A549 (cell line): ENCODE measurements around the gene UTP25. TPM values are rescaled to one million over a fixed set of nuclear protein-coding genes. Genes with fewer than 3 reads are reported as not detected.

Experiments used
- ATAC-seq, 2 experiments: fragments of 200-7000 bp in 1 of 2; fragments of >200 bp in 1 of 2; cut with Nextera tagmentation in 1 of 2; cut with Tn5 transposase in 1 of 2; 3 replicates each; pipeline versions ENCODE4 v1.8.0 to v1.9.1; 2018 to 2020; ENCODE audit warnings: mild to moderate bottlenecking in 1 of 2, moderate library complexity in 1 of 2
- CTCF ChIA-PET: fragments of 300-600 bp; sonication (Branson Sonifier 250); formaldehyde crosslinking; extraction: SDS; loops from one replicate; lab custom pipeline; 2021; ENCODE audit warnings: antibody characterized with exemption, inconsistent platforms; lab: Yijun Ruan, JAX
- POLR2A ChIA-PET: fragments of 350-600 bp; formaldehyde crosslinking; extraction: SDS; loops from one replicate; lab custom pipeline; 2021; ENCODE audit warnings: antibody characterized with exemption, inconsistent platforms; lab: Yijun Ruan, JAX
- DNase-seq, 2 experiments: peaks; one replicate each; pipeline versions ENCODE4 v3.0.0 to v3.0.0-alpha.2; 2011 to 2016; ENCODE audit warnings: low read depth in 1 of 2, low spot score in 1 of 2
- FAIRE-seq: peaks from 2 replicates; lab custom pipeline; 2011; peaks lifted over from hg19 to GRCh38; lab: Jason Lieb, UNC
- H3K27ac ChIP-seq, 2 experiments: fragments of >200 bp; sonication (Bioruptor Twin); formaldehyde crosslinking; 3 replicates each; pipeline ENCODE4 v1.5.1; 2016 to 2017
- H3K4me1 ChIP-seq: fragments of >200 bp; sonication (Bioruptor Twin); formaldehyde crosslinking; 3 replicates; pipeline ENCODE4 v1.6.1; 2016
- H3K4me2 ChIP-seq: fragments of >200 bp; sonication (Bioruptor Twin); formaldehyde crosslinking; 3 replicates; pipeline ENCODE4 v1.6.1; 2016
- H3K4me3 ChIP-seq: fragments of >200 bp; sonication (Bioruptor Twin); formaldehyde crosslinking; 3 replicates; pipeline ENCODE4 v1.5.1; 2016
- H3K9me3 ChIP-seq: fragments of >200 bp; sonication (Bioruptor Twin); formaldehyde crosslinking; 3 replicates; pipeline ENCODE4 v1.6.1; 2016
- BHLHE40 ChIP-seq: IDR thresholded peaks from 2 replicates; pipeline ENCODE4 v1.6.1; 2012; ENCODE audit warnings: low read depth, low read length, inconsistent platforms
- CBX2 ChIP-seq: fragments of 200-600 bp; sonication (generic); IDR thresholded peaks from 2 replicates; pipeline ENCODE4 v1.6.1; 2016; ENCODE audit warnings: low read depth, mild to moderate bottlenecking, borderline replicate concordance
- CEBPB ChIP-seq, 2 experiments: fragments of >200 bp in 1 of 2; sonication (Bioruptor Twin) in 1 of 2; formaldehyde crosslinking in 1 of 2; IDR thresholded peaks; 2 replicates each; pipeline ENCODE4 v1.6.1; 2012 to 2016
- CHD2 ChIP-seq: fragments of 150-350 bp; IDR thresholded peaks from 2 replicates; pipeline ENCODE4 v1.6.1; 2014; ENCODE audit warnings: low read length; ENCODE audit not compliant: partially characterized antibody
- CHD4 ChIP-seq: fragments of 200-600 bp; sonication (generic); IDR thresholded peaks from 2 replicates; pipeline ENCODE4 v1.6.1; 2016; ENCODE audit warnings: antibody characterized with exemption, mild to moderate bottlenecking, borderline replicate concordance
- EHMT2 ChIP-seq: fragments of 200-600 bp; sonication (generic); IDR thresholded peaks from 2 replicates; pipeline ENCODE4 v1.6.1; 2016; ENCODE audit warnings: antibody characterized with exemption, low read depth, mild to moderate bottlenecking, moderate library complexity
- FOSB ChIP-seq: fragments of 250-450 bp; sonication (Bioruptor Pico); IDR thresholded peaks from 2 replicates; pipeline ENCODE4 v1.5.0; 2020; ENCODE audit warnings: mild to moderate bottlenecking, moderate library complexity
- FOSL2 ChIP-seq, 2 experiments: fragments of 450-650 bp in 1 of 2; fragments of >200 bp in 1 of 2; sonication (Bioruptor Twin) in 1 of 2; formaldehyde crosslinking; IDR thresholded peaks; 2 replicates each; pipeline versions ENCODE4 v1.5.0 to v1.6.1; 2016 to 2020; ENCODE audit warnings: mild to moderate bottlenecking in 1 of 2, moderate library complexity in 1 of 2
- GATA3 ChIP-seq: IDR thresholded peaks from 2 replicates; pipeline ENCODE4 v1.6.1; 2012; ENCODE audit warnings: borderline replicate concordance
- HOXB5 ChIP-seq: fragments of 250-450 bp; sonication (Bioruptor Pico); IDR thresholded peaks from 2 replicates; pipeline ENCODE4 v1.5.0; 2020; ENCODE audit warnings: mild to moderate bottlenecking, moderate library complexity
- JUNB ChIP-seq: fragments of >200 bp; sonication (Bioruptor Twin); formaldehyde crosslinking; IDR thresholded peaks from 2 replicates; pipeline ENCODE4 v1.6.1; 2016
- KDM1A ChIP-seq: fragments of 200-600 bp; sonication (generic); IDR thresholded peaks from 2 replicates; pipeline ENCODE4 v1.6.1; 2016; ENCODE audit warnings: low read depth, mild to moderate bottlenecking
- MYC ChIP-seq: IDR thresholded peaks from 2 replicates; pipeline ENCODE4 v1.6.1; 2012; ENCODE audit warnings: mild to moderate bottlenecking, inconsistent platforms, low read length, improper control_type of control experiment, borderline replicate concordance
- NFE2L2 ChIP-seq: fragments of 150-350 bp; conservative IDR thresholded peaks from 2 replicates; pipeline ENCODE4 v1.6.1; 2014; ENCODE audit warnings: low read length
- NPAS2 ChIP-seq: fragments of 250-450 bp; sonication (Bioruptor Pico); IDR thresholded peaks from 2 replicates; pipeline ENCODE4 v1.8.0; 2022; ENCODE audit warnings: mild to moderate bottlenecking, moderate library complexity, borderline replicate concordance
- NR3C1 ChIP-seq: fragments of >200 bp; sonication (Bioruptor Twin); formaldehyde crosslinking; IDR thresholded peaks from 3 replicates; pipeline ENCODE4 v1.6.1; 2017
- TFCP2L1 ChIP-seq: fragments of 250-450 bp; sonication (Bioruptor Pico); IDR thresholded peaks from 2 replicates; pipeline ENCODE4 v1.5.0; 2021; ENCODE audit warnings: mild to moderate bottlenecking
- TP53 ChIP-seq: fragments of 250-450 bp; sonication (Bioruptor Pico); IDR thresholded peaks from 2 replicates; pipeline ENCODE4 v1.5.0; 2021; ENCODE audit warnings: mild to moderate bottlenecking, moderate library complexity
- ZNF302 ChIP-seq: fragments of 250-450 bp; sonication (Bioruptor Pico); IDR thresholded peaks from 2 replicates; pipeline ENCODE4 v1.9.0; 2021; ENCODE audit warnings: inconsistent platforms, mild to moderate bottlenecking, moderate library complexity
- ZSCAN20 ChIP-seq: fragments of 250-450 bp; sonication (Bioruptor Pico); IDR thresholded peaks from 2 replicates; pipeline ENCODE4 v1.8.0; 2022; ENCODE audit warnings: mild to moderate bottlenecking, moderate library complexity
- WGBS: methylation state at CpG from one replicate; pipeline ENCODE4 v1.1.6; 2017; ENCODE audit errors: missing lambda C conversion rate; 5-methylcytosine and 5-hydroxymethylcytosine counted together
- polyA plus RNA-seq, 4 experiments: library from polyadenylated mRNA; depleted of rRNA in 3 of 4; stranded (reverse); fragments of >200 nt; fragmentation: RNase III in 1 of 4; extraction: RNeasy Plus Mini Kit Qiagen cat#74134 plus additional on column Dnase treatment in 1 of 4; gene quantifications; 2 replicates in 3 of 4; 3 replicates in 1 of 4; pipeline ENCODE4 v1.2.3, GENCODE V29; 2011 to 2017
- TF ChIP-seq, protein P1 (sequence below): fragments of >200 bp; sonication (Bioruptor Twin); formaldehyde crosslinking; IDR thresholded peaks from 3 replicates; pipeline ENCODE4 v1.6.1; 2016
- TF ChIP-seq, protein P2 (sequence below): fragments of 200-600 bp; sonication (generic); IDR thresholded peaks from 2 replicates; pipeline ENCODE4 v1.6.1; 2016; ENCODE audit warnings: antibody characterized with exemption, mild to moderate bottlenecking, moderate library complexity

The UTP25 gene
- polyA plus RNA-seq, 2 of the 4 experiments (the other 2 are of a cell fraction) = 8.4 to 16.5 TPM

DNA sequence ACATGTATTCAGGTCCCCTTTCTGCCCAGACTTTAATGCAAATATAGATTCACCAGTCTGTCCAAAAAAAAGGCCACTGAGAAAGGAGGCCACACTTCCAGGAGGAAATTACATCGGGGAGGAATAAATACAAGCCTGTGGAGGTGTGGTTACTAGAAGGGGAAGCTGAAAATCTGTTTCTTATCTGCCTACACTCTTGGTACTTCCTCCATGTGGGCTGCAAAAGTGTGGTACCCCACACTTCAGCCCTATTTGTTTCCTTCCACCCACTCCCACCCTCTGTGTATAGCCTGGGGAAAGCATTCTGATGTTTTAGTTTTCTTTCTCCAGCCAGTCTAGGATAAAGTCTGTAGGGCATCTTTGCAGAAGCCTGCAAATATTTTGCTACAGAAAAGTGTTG is 38.4 kb downstream of the UTP25 start:
- Histone ChIP-seq H3K4me2 (no peak overlapping the region), H3K4me1 (peaks cover 5% of the 10 kb centered on the region; the same call in 1 of the 3 replicates), H3K4me3 (no peak overlapping the region), H3K9me3 (no peaks in the 10 kb centered on the region), H3K27ac (no peak overlapping the region)
- DNase-seq (no peak), FAIRE-seq (no peak), ATAC-seq (no peak)
- WGBS = 17% methylated on average over 1 of the region's 1 CpG
- TF ChIP-seq NR3C1 = no peak
- TF ChIP-seq CEBPB (IDR thresholded peaks at IDR 0.05) = no peak
- TF ChIP-seq TP53 (CRISPR knock-in tag) = no peak
- TF ChIP-seq CBX2 = no peak
- TF ChIP-seq NFE2L2 = no peak
- no peak for TF ChIP-seq NPAS2
- TF ChIP-seq, protein P1, sequence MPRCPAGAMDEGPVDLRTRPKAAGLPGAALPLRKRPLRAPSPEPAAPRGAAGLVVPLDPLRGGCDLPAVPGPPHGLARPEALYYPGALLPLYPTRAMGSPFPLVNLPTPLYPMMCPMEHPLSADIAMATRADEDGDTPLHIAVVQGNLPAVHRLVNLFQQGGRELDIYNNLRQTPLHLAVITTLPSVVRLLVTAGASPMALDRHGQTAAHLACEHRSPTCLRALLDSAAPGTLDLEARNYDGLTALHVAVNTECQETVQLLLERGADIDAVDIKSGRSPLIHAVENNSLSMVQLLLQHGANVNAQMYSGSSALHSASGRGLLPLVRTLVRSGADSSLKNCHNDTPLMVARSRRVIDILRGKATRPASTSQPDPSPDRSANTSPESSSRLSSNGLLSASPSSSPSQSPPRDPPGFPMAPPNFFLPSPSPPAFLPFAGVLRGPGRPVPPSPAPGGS = no peak
- no peak for TF ChIP-seq TFCP2L1 (CRISPR knock-in tag)
- TF ChIP-seq HOXB5 (CRISPR knock-in tag) = no peak
- TF ChIP-seq ZNF302 (CRISPR knock-in tag) = no peak
- TF ChIP-seq CHD4 = no peak
- TF ChIP-seq, protein P2, sequence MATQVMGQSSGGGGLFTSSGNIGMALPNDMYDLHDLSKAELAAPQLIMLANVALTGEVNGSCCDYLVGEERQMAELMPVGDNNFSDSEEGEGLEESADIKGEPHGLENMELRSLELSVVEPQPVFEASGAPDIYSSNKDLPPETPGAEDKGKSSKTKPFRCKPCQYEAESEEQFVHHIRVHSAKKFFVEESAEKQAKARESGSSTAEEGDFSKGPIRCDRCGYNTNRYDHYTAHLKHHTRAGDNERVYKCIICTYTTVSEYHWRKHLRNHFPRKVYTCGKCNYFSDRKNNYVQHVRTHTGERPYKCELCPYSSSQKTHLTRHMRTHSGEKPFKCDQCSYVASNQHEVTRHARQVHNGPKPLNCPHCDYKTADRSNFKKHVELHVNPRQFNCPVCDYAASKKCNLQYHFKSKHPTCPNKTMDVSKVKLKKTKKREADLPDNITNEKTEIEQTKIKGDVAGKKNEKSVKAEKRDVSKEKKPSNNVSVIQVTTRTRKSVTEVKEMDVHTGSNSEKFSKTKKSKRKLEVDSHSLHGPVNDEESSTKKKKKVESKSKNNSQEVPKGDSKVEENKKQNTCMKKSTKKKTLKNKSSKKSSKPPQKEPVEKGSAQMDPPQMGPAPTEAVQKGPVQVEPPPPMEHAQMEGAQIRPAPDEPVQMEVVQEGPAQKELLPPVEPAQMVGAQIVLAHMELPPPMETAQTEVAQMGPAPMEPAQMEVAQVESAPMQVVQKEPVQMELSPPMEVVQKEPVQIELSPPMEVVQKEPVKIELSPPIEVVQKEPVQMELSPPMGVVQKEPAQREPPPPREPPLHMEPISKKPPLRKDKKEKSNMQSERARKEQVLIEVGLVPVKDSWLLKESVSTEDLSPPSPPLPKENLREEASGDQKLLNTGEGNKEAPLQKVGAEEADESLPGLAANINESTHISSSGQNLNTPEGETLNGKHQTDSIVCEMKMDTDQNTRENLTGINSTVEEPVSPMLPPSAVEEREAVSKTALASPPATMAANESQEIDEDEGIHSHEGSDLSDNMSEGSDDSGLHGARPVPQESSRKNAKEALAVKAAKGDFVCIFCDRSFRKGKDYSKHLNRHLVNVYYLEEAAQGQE = no peak
- no peak for TF ChIP-seq KDM1A
- CTCF ChIA-PET = interaction anchor here (0.9 to 2.1 kb wide), 3 partner anchors 10 to 123 kb away, joined by 3 to 7 read pairs (median 6); no protein-coding TSS in a partner anchor
- POLR2A ChIA-PET = no interaction called here

DNA sequence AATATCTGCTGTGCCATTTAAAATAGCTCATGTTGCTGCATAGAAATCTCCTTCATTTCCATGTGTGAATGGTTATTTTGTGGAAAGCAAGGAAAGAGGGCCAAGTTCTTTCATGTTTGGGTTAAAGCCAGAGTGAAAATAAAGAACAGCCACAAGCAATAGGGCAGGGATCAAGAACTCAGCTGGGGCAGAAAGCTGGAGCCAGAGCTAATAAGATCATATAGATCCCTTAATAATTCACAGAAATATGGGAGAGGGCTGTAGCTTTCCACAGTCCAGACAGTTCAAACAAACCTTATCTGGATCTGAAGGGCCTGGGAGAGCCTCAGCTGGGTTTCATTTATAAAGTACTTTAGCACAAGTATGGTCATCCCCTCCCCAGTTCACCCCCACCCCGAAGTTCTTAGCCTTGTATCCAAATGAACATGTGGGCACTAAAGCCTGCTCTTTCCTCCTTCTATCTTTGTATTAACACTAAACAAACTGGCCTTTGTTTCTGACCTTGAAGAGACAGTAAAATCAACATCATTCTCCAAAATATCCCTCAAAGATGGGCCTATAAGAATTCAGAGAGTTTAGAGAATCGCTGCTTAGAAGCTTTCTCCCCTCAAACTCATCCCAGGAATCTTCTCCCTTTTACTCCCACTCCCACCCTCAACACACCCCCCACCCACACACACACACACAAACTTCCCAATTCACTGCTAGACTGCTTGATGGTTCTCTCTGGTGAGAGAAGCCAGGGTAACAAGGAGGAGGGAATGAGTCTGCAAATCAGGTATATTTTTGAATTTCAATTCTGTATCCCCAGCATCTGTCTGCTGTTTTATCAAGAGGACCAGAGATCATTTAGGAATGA is 41.7 kb downstream of the UTP25 start:
- DNase-seq = no peak
- 7% methylated on average over 2 of the region's 2 CpGs for WGBS
- CTCF ChIA-PET = interaction anchor here (2.0 to 3.0 kb wide), 3 partner anchors 9 to 442 kb away, joined by 5 to 15 read pairs (median 11); no protein-coding TSS in a partner anchor
- no peak for ATAC-seq
- H3K27ac ChIP-seq = no peak overlapping the region
- FAIRE-seq = no peak
- H3K4me2 ChIP-seq = no peak overlapping the region
- H3K4me1 ChIP-seq = no peaks in the 10 kb centered on the region
- TF ChIP-seq JUNB = no peak
- no peak for TF ChIP-seq KDM1A
- TF ChIP-seq CEBPB (IDR thresholded peaks at IDR 0.05) = no peak
- no peak for TF ChIP-seq MYC
- TF ChIP-seq, all 56 proteins: peak for 0
- Histone ChIP-seq H3K9me3 (no peaks in the 10 kb centered on the region), H3K4me3 (no peak overlapping the region)
- POLR2A ChIA-PET = no interaction called here

DNA sequence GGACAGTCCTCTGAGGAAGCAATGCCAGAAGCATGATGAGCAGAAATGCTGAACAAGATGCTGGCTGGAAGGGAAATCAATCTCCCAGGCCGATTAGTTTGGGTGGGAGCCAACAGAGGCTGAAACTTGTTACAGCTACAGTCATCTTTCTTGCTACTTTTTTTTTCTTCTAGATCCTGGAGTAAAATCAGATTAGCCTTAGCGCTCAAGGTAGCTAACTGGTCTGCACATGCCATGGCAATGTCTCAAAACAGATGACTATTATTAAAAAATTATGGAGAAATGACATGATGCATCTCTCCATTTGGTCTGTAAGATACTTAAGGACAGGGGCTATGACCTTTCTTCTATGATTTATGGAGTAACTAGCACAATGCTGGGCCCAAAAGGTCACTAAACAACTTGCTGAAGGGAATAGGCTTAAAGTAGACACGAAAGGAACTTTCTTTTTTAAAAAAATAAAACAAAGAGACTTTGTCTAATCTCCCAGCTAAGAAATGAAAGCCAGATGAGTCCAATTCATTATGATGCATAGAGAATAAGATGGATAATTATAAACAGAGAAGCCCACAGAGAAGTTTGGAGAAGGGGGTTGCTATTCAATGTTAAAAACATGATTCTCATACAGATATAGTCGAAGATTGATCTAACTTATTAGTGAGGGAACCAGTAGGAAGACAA is 42.5 kb downstream of the UTP25 start:
- ChIA-PET CTCF (interaction anchor here (1.3 to 3.0 kb wide), 4 partner anchors 10 to 441 kb away, joined by 3 to 15 read pairs (median 9); no protein-coding TSS in a partner anchor), POLR2A (no interaction called here)
- Histone ChIP-seq H3K4me2 (no peak overlapping the region), H3K27ac (no peak overlapping the region), H3K4me3 (no peak overlapping the region), H3K4me1 (no peaks in the 10 kb centered on the region), H3K9me3 (no peaks in the 10 kb centered on the region)
- TF ChIP-seq ZSCAN20 (no peak), BHLHE40 (no peak), HOXB5 (CRISPR knock-in tag) (no peak), GATA3 (no peak), EHMT2 (no peak), FOSB (CRISPR knock-in tag) (no peak), CHD2 (no peak), TFCP2L1 (CRISPR knock-in tag) (no peak), CHD4 (no peak), FOSL2 (IDR thresholded peaks at IDR 0.05) (no peak), FOSL2 (CRISPR knock-in tag; IDR thresholded peaks at IDR 0.05) (no peak)
- TF ChIP-seq, protein P1 = no peak
- FAIRE-seq (no peak), DNase-seq (no peak), ATAC-seq (no peak)
- WGBS = 20% methylated on average over 4 of the region's 4 CpGs
